ENCODE data around the gene KRTAP9-2.
"Not testable (repeated sequence)": the region's sequence is repeated elsewhere in the genome, so short reads cannot be mapped to it uniquely, and the experiment has no call there.

Gene KRTAP9-2

DNA sequence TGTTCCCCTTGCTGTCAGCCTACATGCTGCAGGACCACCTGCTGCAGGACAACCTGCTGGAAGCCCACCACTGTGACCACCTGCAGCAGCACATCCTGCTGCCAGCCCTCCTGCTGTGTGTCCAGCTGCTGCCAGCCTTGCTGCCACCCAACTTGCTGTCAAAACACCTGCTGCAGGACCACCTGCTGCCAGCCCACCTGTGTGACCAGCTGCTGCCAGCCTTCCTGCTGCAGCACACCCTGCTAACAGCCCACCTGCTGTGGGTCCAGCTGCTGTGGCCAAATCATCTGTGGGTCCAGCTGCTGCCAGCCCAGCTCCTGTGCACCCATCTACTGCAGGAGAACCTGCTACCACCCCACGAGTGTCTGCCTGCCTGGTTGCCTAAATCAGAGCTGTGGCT, 44.9 kb downstream of the KRTAP9-2 start:
- H3K9me3 ChIP-seq (ENCODE audit: control insufficient read depth, low read depth, low read length); H3K4me1 ChIP-seq (ENCODE audit: control insufficient read depth, low read depth, low read length); H3K36me3 ChIP-seq (ENCODE audit: control insufficient read depth, low read depth, low read length); H3K27ac ChIP-seq (ENCODE audit: low read length); H3K4me3 ChIP-seq (ENCODE audit: low read length); H3K27me3 ChIP-seq (ENCODE audit: control insufficient read depth, insufficient read depth, low read length); H3K9ac ChIP-seq (ENCODE audit: low read length): not testable (repeated sequence)

DNA sequence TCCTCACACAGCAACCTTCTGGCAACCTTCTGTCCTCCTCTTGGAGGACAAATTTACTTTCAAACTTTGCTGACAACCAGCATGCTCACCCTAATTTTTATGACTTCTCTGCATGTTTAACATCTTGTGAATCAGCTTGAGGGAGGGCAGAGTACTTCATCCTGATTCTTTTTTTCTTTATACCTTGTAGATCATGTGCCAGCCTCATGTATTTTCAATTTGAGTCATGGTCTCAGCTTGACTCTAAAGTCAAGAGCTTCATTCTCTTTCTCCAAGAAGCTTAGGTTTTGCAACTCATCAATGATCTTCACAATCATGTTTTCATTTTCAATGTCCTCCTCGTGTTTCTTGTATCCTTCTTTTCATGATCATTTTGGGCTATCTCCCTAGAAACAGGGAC, 45.4 kb downstream of the KRTAP9-2 start:
- no peaks in the 10 kb centered on the region for H3K27me3 ChIP-seq (ENCODE audit: control insufficient read depth, insufficient read depth, low read length)
- no peaks in the 10 kb centered on the region for H3K4me1 ChIP-seq (ENCODE audit: control insufficient read depth, low read depth, low read length)
- H3K9ac ChIP-seq (ENCODE audit: low read length) = no peak overlapping the region
- no peaks in the 10 kb centered on the region for H3K9me3 ChIP-seq (ENCODE audit: control insufficient read depth, low read depth, low read length)
- no peak overlapping the region for H3K4me3 ChIP-seq (ENCODE audit: low read length)
- no peaks in the 10 kb centered on the region for H3K36me3 ChIP-seq (ENCODE audit: control insufficient read depth, low read depth, low read length)
- H3K27ac ChIP-seq (ENCODE audit: low read length) = no peak overlapping the region

DNA sequence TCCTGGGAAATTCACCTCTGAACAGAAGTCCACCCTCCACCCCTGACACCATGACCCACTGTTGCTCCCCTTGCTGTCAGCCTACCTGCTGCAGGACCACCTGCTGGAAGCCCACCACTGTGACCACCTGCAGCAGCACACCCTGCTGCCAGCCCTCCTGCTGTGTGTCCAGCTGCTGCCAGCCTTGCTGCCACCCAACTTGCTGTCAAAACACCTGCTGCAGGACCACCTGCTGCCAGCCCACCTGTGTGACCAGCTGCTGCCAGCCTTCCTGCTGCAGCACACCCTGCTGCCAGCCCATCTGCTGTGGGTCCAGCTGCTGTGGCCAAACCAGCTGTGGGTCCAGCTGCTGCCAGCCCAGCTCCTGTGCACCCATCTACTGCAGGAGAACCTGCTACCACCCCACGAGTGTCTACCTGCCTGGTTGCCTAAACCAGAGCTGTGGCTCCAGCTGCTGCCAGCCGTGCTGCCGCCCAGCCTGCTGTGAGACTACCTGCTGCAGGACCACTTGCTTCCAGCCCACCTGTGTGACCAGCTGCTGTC, 49.3 kb downstream of the KRTAP9-2 start, which contains the start of gene KRTAP9-7:
Gene KRTAP9-7 (plus strand): TSS at position 51 of the 543 bp plus-strand sequence. CDS start 0 bp downstream, at position 51.
- not testable (repeated sequence) for H3K36me3 ChIP-seq (ENCODE audit: control insufficient read depth, low read depth, low read length); H3K4me3 ChIP-seq (ENCODE audit: low read length); H3K9ac ChIP-seq (ENCODE audit: low read length); H3K4me1 ChIP-seq (ENCODE audit: control insufficient read depth, low read depth, low read length); H3K9me3 ChIP-seq (ENCODE audit: control insufficient read depth, low read depth, low read length); H3K27ac ChIP-seq (ENCODE audit: low read length); H3K27me3 ChIP-seq (ENCODE audit: control insufficient read depth, insufficient read depth, low read length)
